Transverse colon (tissue), 4 donors: ENCODE data around the gene TDG.

Experiments
- POLR2AphosphoS5 ChIP-seq, 3 donors: sonication (generic); formaldehyde crosslinking; IDR thresholded peaks; one replicate each; pipeline ENCODE4 v1.6.1; 2016; ENCODE audit warnings: antibody characterized with exemption in 3 of 3
- TF ChIP-seq, protein P1 (sequence below), 5 experiments: fragments of 200-600 bp in 3 of 5; fragments of 450-650 bp in 2 of 5; sonication (generic) in 3 of 5; IDR thresholded peaks; 1 replicate in 2 of 5; 2 replicates in 3 of 5; pipeline ENCODE4 v1.5.1; 2016 to 2017; ENCODE audit warnings: antibody characterized with exemption in 5 of 5, inconsistent platforms in 3 of 5, mild to moderate bottlenecking in 2 of 5, moderate library complexity in 1 of 5

GRCh38 chr12:104022786-104023185, 57.1 kb downstream of the TDG start:
- TF ChIP-seq POLR2AphosphoS5 (IDR thresholded peaks at IDR 0.05): no peak
- TF ChIP-seq, protein P1, sequence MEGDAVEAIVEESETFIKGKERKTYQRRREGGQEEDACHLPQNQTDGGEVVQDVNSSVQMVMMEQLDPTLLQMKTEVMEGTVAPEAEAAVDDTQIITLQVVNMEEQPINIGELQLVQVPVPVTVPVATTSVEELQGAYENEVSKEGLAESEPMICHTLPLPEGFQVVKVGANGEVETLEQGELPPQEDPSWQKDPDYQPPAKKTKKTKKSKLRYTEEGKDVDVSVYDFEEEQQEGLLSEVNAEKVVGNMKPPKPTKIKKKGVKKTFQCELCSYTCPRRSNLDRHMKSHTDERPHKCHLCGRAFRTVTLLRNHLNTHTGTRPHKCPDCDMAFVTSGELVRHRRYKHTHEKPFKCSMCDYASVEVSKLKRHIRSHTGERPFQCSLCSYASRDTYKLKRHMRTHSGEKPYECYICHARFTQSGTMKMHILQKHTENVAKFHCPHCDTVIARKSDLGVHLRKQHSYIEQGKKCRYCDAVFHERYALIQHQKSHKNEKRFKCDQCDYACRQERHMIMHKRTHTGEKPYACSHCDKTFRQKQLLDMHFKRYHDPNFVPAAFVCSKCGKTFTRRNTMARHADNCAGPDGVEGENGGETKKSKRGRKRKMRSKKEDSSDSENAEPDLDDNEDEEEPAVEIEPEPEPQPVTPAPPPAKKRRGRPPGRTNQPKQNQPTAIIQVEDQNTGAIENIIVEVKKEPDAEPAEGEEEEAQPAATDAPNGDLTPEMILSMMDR (IDR thresholded peaks at IDR 0.05): no peak
